IMR-90 (cell line): ENCODE results near the gene SYS1. TPM values are rescaled to one million over a fixed set of nuclear protein-coding genes. Genes with fewer than 3 reads are reported as not detected.

Experiments used
- ATAC-seq: fragments of 200-7000 bp; cut with Tn5 transposase; 2 replicates; pipeline ENCODE4 v1.9.1; 2020; ENCODE audit warnings: low read depth, mild to moderate bottlenecking, moderate library complexity
- BruUV-seq: library from RNA; stranded (reverse); fragments of 400-500 nt; replicated peaks from 2 replicates; lab custom pipeline; 2021; lab: Mats Ljungman, UMichigan
- CTCF ChIA-PET: fragments of 300-600 bp; formaldehyde crosslinking; extraction: SDS; loops from one replicate; lab custom pipeline; 2021; ENCODE audit warnings: antibody characterized with exemption; lab: Yijun Ruan, JAX
- POLR2A ChIA-PET: fragments of 300-600 bp; sonication (Branson Sonifier 250); formaldehyde crosslinking; loops from one replicate; lab custom pipeline; 2022; ENCODE audit warnings: antibody characterized with exemption; ENCODE audit not compliant: unreplicated experiment; lab: Charles Lee
- DNase-seq: peaks from one replicate; pipeline ENCODE4 v3.0.0; 2013
- H2AFZ ChIP-seq: replicated peaks from 2 replicates; pipeline ENCODE3; 2013; ENCODE audit warnings: low read length, mild to moderate bottlenecking; ENCODE audit not compliant: poor library complexity
- H2AK5ac ChIP-seq: 2 replicates; pipeline ENCODE4 v1.6.1; 2013; ENCODE audit warnings: low read depth, low read length, inconsistent platforms
- H2AK9ac ChIP-seq: replicated peaks from 2 replicates; pipeline ENCODE3; 2013; ENCODE audit warnings: mild to moderate bottlenecking, low read depth, low read length, moderate library complexity; ENCODE audit not compliant: poor library complexity
- H2BK120ac ChIP-seq: 2 replicates; pipeline ENCODE4 v1.6.1; 2013; ENCODE audit warnings: low read depth, low read length, inconsistent platforms
- H2BK15ac ChIP-seq: 3 replicates; pipeline ENCODE4 v1.6.1; 2013; ENCODE audit warnings: low read depth, low read length, inconsistent platforms
- H2BK20ac ChIP-seq: 2 replicates; pipeline ENCODE4 v1.6.1; 2013; ENCODE audit warnings: low read depth, mild to moderate bottlenecking, inconsistent platforms, low read length, moderate library complexity
- H2BK5ac ChIP-seq: 2 replicates; pipeline ENCODE4 v1.6.1; 2013; ENCODE audit warnings: mild to moderate bottlenecking, low read depth, low read length, inconsistent platforms; ENCODE audit not compliant: poor library complexity, severe bottlenecking
- H3K14ac ChIP-seq: replicated peaks from 2 replicates; pipeline ENCODE4 v1.6.1; 2013; ENCODE audit warnings: low read depth, low read length, inconsistent platforms
- H3K18ac ChIP-seq: 2 replicates; pipeline ENCODE4 v1.6.1; 2013; ENCODE audit warnings: low read depth, low read length, control low read depth
- H3K23ac ChIP-seq: 2 replicates; pipeline ENCODE4 v1.6.1; 2013; ENCODE audit warnings: low read depth, low read length, inconsistent platforms
- H3K27ac ChIP-seq: 2 replicates; pipeline ENCODE4 v1.5.1; 2013; ENCODE audit warnings: mild to moderate bottlenecking, control low read depth, low read length; ENCODE audit not compliant: insufficient read depth
- H3K27me3 ChIP-seq: 2 replicates; pipeline ENCODE4 v1.6.1; 2013; ENCODE audit warnings: low read length; ENCODE audit not compliant: control insufficient read depth, insufficient read depth
- H3K36me3 ChIP-seq: 2 replicates; pipeline ENCODE4 v1.6.1; 2013; ENCODE audit warnings: low read length, mixed read lengths; ENCODE audit not compliant: control insufficient read depth, insufficient read depth
- H3K4ac ChIP-seq: 2 replicates; pipeline ENCODE4 v1.6.1; 2013; ENCODE audit warnings: low read depth, low read length, inconsistent platforms
- H3K4me1 ChIP-seq: 2 replicates; pipeline ENCODE4 v1.6.1; 2013; ENCODE audit warnings: low read length, mixed read lengths; ENCODE audit not compliant: control insufficient read depth, insufficient read depth
- H3K4me2 ChIP-seq: 2 replicates; pipeline ENCODE4 v1.6.1; 2013; ENCODE audit warnings: low read depth, mild to moderate bottlenecking, control low read depth, low read length, moderate library complexity
- H3K4me3 ChIP-seq: 2 replicates; pipeline ENCODE4 v1.5.1; 2013; ENCODE audit warnings: low read depth, mild to moderate bottlenecking, control low read depth, low read length, moderate library complexity; ENCODE audit not compliant: insufficient read depth
- H3K56ac ChIP-seq: 2 replicates; pipeline ENCODE4 v1.6.1; 2013; ENCODE audit warnings: low read length, inconsistent platforms; ENCODE audit not compliant: insufficient read depth; ENCODE audit errors: extremely low read depth
- H3K79me1 ChIP-seq, 2 experiments: 2 replicates each; pipeline ENCODE4 v1.6.1; 2013; ENCODE audit warnings: low read length in 2 of 2, inconsistent platforms in 1 of 2, low read depth in 1 of 2
- H3K9ac ChIP-seq: 2 replicates; pipeline ENCODE4 v1.6.1; 2013; ENCODE audit warnings: low read depth, low read length, control low read depth
- H3K9me1 ChIP-seq: 2 replicates; pipeline ENCODE4 v1.6.1; 2013; ENCODE audit warnings: low read length, inconsistent platforms; ENCODE audit not compliant: insufficient read depth
- H3K9me3 ChIP-seq: 2 replicates; pipeline ENCODE4 v1.6.1; 2013; ENCODE audit warnings: low read length; ENCODE audit not compliant: control insufficient read depth, insufficient read depth
- H4K20me1 ChIP-seq: 2 replicates; pipeline ENCODE4 v1.6.1; 2013; ENCODE audit warnings: low read length, inconsistent platforms; ENCODE audit not compliant: insufficient read depth
- H4K5ac ChIP-seq: 2 replicates; pipeline ENCODE4 v1.6.1; 2013; ENCODE audit warnings: mild to moderate bottlenecking, low read depth, low read length, control low read depth
- H4K8ac ChIP-seq, 2 experiments: 2 replicates each; pipeline ENCODE4 v1.6.1; 2013; ENCODE audit warnings: low read depth in 2 of 2, low read length in 2 of 2, control low read depth in 1 of 2, inconsistent platforms in 1 of 2
- H4K91ac ChIP-seq: 2 replicates; pipeline ENCODE4 v1.6.1; 2013; ENCODE audit warnings: low read depth, low read length, inconsistent platforms; ENCODE audit not compliant: insufficient read depth
- BHLHE40 ChIP-seq: fragments of 150-350 bp; IDR thresholded peaks from 2 replicates; pipeline ENCODE4 v1.6.1; 2016; ENCODE audit warnings: mild to moderate bottlenecking, low read depth, low read length
- ELK1 ChIP-seq: fragments of 150-350 bp; IDR thresholded peaks from 2 replicates; pipeline ENCODE4 v1.6.1; 2016; ENCODE audit warnings: low read depth, mild to moderate bottlenecking, low read length, moderate library complexity, borderline replicate concordance
- FOS ChIP-seq: fragments of 150-350 bp; IDR thresholded peaks from 2 replicates; pipeline ENCODE4 v1.6.1; 2016; ENCODE audit warnings: low read depth, low read length
- MAFK ChIP-seq: IDR thresholded peaks from 2 replicates; pipeline ENCODE4 v1.6.1; 2012; ENCODE audit warnings: low read depth, low read length, improper control_type of control experiment
- MAZ ChIP-seq: IDR thresholded peaks from 2 replicates; pipeline ENCODE4 v1.6.1; 2012; ENCODE audit warnings: low read depth, mild to moderate bottlenecking, low read length, improper control_type of control experiment, moderate library complexity, borderline replicate concordance
- WGBS, 2 experiments: methylation state at CpG; one replicate each; pipeline versions ENCODE4 v1.1.5 to v1.1.7; 2013; ENCODE audit warnings: missing lambda C conversion rate in 2 of 2; ENCODE audit not compliant: insufficient read length in 1 of 2; ENCODE audit errors: extremely low coverage in 2 of 2; 5-methylcytosine and 5-hydroxymethylcytosine counted together
- dilution Hi-C: fragments of 300-500 bp; cut with HindIII; formaldehyde crosslinking; loops from one replicate; pipeline ENCODE4 v1.14.3; 2018; ENCODE audit warnings: low sequenced_read_pairs; ENCODE audit not compliant: unreplicated experiment
- in situ Hi-C: fragments of 300-500 bp; cut with MboI; formaldehyde crosslinking; loops from 3 replicates; pipeline ENCODE4 v1.14.3; 2019; ENCODE audit warnings: low sequenced_read_pairs, inconsistent platforms, mixed read lengths
- intact Hi-C: fragments of 100-400 bp; cut with micrococcal nuclease; formaldehyde crosslinking; loops from 2 replicates; pipeline ENCODE4 v1.10.0; 2022
- polyA plus RNA-seq, 3 experiments: library from polyadenylated mRNA; depleted of rRNA; stranded (reverse); fragments of >200 nt; gene quantifications; 2 replicates each; pipeline ENCODE4 v1.2.3, GENCODE V29; 2012; ENCODE audit warnings: low replicate concordance in 1 of 3
- total RNA-seq: library from RNA; depleted of rRNA; stranded (reverse); fragments of >200 nt; gene quantifications from 2 replicates; pipeline ENCODE4 v1.2.3, GENCODE V29; 2012

SYS1 gene
- total and polyA plus RNA-seq, 2 of the 4 experiments (the other 2 are of a cell fraction) = 12.9 to 24.6 TPM

DNA sequence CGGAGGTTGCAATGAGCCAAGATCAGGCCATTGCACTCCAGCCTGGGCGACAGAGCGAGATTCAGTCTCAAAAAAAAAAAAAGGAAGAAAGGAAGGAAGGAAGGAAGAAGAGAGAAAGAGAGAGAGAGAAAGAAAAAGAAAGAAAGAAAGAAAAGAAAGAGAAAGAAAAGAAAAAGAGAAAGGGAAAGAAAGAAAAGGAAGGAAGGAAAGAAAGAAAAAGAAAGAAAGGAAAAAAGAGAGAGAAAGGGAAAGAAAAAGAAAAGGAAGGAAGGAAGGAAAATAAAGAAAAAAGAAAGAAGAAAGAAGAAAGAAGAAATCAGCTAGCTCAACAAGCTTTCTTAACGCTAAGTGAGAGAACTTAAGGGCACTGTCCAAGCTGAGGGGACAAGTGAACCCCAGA is 47.3 kb upstream of the SYS1 start:
- Histone ChIP-seq H3K9ac (no peak overlapping the region), H2AK5ac (no peak overlapping the region), H2BK5ac (no peak overlapping the region), H3K14ac (no peak overlapping the region), H3K56ac (no peak overlapping the region), H3K4ac (no peak overlapping the region), H4K91ac (no peak overlapping the region), H4K20me1 (no peaks in the 10 kb centered on the region), H2AFZ (no peak overlapping the region), H2BK20ac (no peak overlapping the region), H3K27me3 (peaks cover 31% of the 10 kb centered on the region), H2BK120ac (no peak overlapping the region), H3K4me3 (no peak overlapping the region), H3K23ac (no peak overlapping the region), H4K8ac (no peak overlapping the region), H3K4me1 (no peaks in the 10 kb centered on the region), H3K79me1 (no peaks in the 10 kb centered on the region), H3K27ac (no peak overlapping the region), H3K36me3 (no peaks in the 10 kb centered on the region), H3K4me2 (no peak overlapping the region), H2BK15ac (no peak overlapping the region), H2AK9ac (no peak overlapping the region), H3K9me3 (no peaks in the 10 kb centered on the region), H4K5ac (no peak overlapping the region), H3K9me1 (no peaks in the 10 kb centered on the region), H3K18ac (no peak overlapping the region)
- no peak for ATAC-seq
- in situ Hi-C loops (loop anchor here (5.0 kb wide), 1 partner anchor 457 kb away; no protein-coding TSS in a partner anchor), dilution Hi-C loops (no loop called here), intact Hi-C loops (no loop called here)
- TF ChIP-seq MAZ (no peak), BHLHE40 (no peak), FOS (no peak), MAFK (no peak), ELK1 (no peak)
- CTCF ChIA-PET = interaction anchor here (1.3 kb wide), 1 partner anchor 47 kb away, joined by 4 read pairs; the partner anchor contains the start of gene SYS1
- DNase-seq = no peak
- WGBS, 2 experiments = 100% methylated on average over 1 of the region's 4 CpGs; no CpG with 5 or more reads in 1 of the 2 experiments
- POLR2A ChIA-PET = interaction anchor here (0.6 kb wide), 1 partner anchor 1152 kb away, joined by 7 read pairs; no protein-coding TSS in a partner anchor
- no TSS peak for BruUV-seq
